Measurements from ENCODE around the gene BRSK2.
"Not testable (repeated sequence)": the region's sequence is repeated elsewhere in the genome, so short reads cannot be mapped to it uniquely, and the experiment has no call there.

Gene BRSK2

DNA sequence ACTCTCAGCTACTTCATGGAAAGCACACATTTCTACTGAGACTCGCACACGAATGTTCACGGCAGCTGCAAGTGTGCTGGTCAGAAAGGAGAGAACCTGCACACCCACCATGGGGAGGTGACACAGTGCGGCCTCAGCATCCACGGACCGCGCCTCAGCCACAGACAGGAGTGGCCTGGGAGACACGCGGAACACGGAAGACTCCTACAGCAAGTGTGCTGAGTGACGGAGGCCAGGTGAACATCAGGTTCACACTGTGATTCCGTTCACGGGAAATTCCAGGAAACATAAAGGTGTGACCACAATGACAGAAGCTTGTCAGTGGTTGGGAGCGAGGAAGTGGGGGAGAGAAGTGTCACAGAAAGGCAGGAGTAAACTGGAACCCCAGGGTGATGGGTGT lies 110.2 kb downstream of the BRSK2 start:
- DNase-seq (ENCODE audit: low read depth in 2 of 2), result no peak

DNA sequence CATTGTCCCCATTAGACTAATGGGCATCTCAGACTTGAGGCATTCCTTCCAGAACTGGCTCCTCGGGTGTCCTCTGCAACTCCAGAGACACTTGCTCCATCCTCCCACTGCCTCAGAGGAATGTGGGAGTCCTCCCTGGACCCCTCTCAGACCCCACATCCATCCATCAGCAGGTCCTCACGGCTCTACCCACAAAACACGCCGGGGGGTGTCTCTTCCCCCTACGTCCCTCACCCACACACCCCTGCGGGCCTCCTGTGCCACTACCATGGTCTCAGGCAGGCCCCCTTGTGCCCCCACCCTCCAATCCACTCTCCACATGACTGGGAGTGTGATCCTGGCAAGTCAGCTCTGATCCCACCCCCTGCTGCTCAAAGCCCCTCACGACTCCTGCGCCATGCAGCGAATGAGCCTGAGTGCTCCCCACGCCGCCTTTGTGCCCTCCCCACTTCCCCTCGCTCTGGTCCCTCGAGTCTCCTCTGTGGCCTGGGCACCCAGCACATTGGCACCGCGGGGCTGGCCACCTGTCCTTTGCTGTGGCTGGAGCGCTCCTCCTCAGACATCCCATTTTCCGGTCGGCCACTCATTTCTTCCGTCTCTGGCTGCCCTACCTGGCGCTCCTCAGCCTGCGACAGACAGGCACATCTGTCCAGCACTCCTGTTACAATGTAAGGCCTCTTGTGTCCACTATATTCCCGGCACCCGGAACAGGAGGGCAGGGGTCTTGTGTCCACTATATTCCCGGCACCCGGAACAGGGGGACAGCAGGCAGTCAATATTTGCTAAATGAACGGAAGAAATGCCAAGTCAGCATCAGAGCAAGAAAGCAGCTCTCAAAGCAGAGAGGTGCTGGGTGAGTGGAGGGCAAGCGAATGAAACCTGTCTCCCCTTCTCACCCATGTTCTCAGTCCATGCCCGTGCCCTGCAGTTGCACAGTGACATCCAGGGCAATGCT lies 111.0 kb downstream of the BRSK2 start:
- DNase-seq (ENCODE audit: low read depth in 2 of 2), result no peak

DNA sequence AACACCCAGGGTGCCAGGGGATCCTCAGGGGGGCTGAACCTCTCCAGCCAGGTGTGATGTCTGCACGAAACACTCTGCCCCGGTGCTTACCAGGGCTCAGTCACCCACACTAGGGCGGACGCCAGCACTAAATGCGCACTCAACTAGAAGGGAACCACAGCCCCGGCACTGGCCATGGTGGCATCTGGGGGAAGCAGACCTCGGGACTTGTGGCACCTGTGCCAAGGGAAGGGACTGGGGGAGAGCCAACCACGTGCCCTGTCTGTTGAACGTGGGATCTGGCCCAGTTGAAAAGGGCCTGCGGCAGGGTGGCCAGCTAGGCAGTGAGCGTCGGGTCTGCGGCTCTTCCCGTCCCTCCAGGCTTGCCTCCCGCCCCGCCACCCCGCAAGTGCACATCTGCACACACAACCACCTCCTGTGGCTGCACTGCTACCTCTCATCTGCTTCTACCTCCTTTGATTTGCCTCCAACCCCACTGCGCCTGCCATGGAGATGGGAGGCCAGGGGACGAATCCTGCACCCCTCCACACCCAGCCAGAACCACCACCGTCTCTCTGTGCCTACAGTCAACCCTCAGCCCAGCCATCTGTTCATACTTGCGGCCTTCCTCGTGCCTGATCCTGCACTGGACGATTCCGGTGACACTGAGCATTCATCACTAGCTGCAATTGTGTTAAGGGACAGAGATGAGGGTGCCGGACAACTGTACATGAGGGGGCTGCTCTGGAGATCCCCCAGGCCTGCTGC lies 111.9 kb downstream of the BRSK2 start:
- no peak for DNase-seq (ENCODE audit: low read depth in 2 of 2)

DNA sequence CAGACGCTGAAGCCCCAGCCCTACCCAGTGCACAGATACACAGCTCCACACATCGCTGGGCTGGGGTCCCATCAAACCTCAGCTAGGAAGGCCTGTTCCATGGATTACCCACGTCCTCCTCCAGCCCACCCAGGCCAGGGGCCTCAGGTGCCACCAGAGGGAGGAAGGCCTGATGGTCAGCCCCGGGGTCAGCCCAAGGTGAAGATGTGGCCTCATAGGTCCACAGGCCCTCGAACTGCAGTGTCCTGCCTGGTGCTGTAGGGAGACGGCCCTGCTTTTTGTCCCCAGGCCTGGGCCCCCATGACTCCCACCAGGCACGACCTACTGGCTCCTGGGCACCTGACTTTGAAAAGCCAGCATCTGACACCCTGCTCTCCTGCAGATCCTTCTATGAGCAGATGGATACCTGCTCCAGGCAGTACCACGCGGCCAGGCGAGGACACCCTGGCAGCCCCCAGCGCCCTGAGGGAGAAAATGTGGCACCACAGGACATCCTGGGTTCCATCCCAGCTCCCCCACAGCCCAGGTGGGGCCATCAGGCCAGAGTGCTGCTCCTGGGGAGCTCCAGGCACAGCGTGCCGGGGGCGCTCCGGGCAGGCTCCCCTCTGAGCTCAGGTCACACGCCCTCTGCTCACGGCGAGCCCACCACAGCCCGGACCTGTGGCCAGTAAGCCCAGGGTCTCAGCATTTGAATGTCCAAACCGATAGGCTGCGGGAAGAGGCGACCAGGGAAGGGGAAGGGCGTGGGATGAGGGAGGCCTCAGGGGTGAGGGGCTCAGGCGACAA lies 112.6 kb downstream of the BRSK2 start:
- DNase-seq (ENCODE audit: low read depth in 2 of 2), result no peak

DNA sequence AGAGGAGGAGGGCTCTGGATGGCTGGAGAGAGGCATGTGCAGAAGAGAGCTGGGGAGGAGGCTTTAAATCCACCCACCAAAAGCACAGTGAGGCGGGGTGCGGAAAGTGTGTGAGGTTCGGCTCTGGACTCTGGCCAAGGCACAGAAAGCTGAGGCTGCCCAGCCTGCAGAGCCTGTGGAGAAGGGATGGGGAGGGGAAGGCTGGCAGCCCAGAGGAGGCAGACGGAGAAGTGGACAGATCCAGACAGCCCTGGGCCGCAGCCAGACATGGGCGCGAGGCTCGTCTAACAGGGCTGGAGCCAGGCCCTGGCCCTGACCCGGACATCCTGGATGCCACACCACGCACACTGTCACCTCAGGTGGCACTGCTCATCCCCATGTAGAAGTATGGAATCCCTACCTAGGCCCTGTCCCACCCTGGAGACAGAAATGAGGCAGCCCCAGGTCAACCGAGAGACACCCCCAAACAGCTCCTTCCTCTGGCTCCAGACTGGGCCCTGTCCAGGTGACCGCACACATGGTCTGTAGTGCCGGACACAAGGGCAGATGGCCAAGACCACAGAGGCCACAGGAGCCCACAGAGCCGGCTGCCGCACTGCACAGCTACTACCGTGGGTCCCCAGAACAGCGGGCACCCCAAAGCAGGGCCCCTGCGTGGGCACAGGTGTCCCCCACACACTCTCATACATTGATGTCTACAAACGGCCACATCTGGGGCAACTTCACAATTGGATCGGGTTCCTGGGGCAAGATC lies 113.4 kb downstream of the BRSK2 start:
- DNase-seq (ENCODE audit: low read depth in 2 of 2), result no peak

DNA sequence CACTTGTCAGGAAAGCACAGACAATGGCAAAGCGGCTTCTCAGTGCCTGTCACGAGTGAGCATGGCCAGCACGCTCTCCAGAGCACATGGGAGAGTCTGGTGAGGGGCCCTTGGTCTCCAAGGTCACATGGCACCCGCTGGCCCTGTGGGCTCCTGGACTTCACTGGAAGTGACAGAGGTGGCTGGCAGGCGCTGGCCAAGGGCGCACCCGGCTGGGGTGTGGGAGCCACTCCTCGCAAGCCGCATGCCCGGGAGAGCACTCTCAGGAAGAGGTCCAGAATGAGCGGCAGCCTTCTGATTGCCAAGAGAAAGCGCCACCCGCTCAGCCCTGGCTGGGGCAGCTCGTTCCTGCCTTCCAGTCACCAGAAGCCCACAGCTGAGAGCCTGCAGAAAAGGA lies 114.0 kb downstream of the BRSK2 start:
- DNase-seq (ENCODE audit: low read depth in 2 of 2), result no peak

DNA sequence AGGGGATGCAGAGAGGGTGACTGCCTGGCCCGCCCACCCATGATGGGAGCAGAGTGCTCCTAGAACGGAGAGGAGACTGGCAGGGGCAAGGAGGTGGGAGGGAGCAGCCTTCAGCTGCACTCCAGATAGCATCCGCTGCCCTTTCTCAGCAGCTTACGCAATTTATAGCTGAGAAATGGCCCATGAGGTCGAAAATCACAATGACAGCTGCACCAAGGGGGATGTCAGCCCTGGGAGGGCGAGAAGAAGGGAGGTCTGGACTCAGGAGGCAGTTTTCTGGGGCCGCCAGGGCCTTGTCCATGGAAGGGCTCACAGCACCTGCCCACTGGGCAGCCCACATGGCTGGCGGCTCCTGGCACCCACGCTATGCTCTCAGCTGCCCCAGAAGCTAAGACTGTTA lies 114.4 kb downstream of the BRSK2 start:
- DNase-seq (ENCODE audit: low read depth in 2 of 2), result no peak

DNA sequence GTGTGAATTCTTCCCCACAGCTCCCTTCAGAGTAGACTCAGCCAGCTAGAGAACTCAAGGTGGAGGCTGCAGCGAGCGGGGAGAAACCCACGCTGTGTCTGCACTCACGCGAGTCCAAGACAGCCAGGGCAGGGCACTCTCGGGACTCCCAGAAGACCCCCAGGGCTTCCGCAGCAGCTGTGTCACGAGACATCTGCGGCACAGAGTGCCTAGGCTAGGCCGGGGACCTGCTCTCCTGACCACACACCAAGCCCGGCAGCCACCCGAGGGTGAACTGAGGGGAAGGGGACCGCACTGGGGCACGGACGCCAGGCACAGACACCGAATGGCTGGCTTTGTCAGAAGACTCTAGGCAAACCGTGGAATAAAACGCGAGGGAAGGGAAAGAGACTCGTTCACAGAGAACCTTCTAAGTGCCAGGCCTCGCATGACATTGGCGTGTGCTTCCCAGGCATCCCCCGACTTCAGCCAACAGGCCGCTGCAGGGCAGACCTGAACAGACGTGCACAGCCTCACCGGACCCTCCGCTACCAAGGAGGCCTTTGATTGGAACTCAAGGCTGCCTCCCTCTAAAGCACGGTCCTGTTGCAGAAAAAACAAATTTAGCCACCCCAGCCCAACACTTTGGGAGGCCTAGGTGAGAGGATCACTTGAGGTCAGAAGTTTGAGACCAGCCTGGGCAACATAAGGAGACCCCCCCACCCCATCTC lies 115.0 kb downstream of the BRSK2 start:
- no peak for DNase-seq (ENCODE audit: low read depth in 2 of 2)

DNA sequence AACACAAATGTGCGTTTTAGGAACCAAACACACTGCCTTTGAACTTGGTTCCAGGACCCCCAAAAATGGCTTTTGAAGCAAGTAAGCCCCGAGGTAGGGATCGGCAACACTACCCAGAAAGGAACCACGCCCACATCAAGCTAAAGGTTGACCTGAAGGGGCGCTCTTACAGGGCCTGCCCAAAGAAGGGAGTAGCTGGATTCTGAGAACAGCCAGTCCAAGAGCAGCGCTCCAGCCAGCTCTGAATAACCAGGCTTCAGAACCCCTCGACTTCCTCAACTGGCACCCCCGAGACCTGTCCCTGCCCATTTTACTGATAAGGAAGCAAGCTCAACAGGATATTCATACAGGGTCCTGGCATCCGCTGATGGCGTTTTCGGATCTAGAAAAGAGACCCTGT lies 115.7 kb downstream of the BRSK2 start:
- no peak for DNase-seq (ENCODE audit: low read depth in 2 of 2)

DNA sequence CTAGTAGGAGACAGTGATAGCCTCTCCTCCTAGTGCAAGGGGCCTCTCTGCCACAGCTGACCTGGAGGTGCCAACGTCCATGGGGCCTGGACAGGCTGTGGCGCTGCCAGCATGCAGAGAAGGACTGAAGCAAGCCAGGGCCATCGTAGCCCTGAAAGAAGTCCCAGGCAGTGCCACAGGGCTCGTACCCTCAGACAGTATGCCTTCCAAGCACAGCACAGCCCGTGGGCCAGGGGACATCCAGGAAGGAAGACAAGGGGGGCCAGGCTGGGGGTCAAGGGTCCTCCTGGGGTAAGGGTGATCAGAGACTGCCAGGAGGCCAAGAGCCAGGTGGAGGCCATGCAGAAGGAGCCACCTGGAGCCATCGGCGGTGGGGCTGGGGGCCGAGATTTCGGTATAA lies 117.2 kb downstream of the BRSK2 start:
- no peak for DNase-seq (ENCODE audit: low read depth in 2 of 2)

DNA sequence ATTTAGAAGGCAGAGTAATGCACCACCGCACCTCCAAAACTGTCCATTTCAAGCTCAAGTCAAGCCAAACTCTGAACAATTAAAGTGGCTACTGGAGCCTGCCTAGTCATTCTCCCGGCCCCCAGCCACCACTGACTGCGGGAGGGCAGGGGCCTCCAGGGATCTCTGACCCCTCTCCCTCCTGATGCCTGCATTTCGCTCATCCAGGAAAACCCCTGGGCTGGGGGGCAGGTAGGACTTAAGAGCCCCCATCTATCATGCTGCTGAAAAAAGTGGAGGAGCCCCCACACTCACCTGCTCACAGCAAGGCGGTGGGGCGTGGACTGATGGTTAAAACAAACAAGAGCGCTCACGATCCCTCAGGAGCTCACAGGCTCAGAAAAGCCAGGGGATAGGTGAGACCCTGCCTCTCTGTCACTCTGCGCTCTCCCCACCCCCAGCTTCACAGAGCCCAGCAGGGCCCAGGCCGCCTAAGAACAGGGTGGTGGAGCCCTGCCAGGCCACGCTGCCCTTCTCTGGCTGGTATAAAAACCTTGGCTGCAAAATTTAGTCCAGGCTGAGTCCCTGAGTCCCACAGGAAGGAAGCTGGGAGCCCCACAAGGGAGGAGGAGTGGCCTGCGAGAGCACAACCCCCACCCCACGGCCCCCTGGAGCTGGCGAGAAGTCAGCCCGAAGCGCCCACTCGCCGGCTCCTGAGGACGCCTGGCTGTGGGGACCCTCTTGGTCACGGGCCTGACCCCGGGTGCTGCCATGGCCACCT lies 117.8 kb downstream of the BRSK2 start:
- DNase-seq (ENCODE audit: low read depth in 2 of 2), result no peak

DNA sequence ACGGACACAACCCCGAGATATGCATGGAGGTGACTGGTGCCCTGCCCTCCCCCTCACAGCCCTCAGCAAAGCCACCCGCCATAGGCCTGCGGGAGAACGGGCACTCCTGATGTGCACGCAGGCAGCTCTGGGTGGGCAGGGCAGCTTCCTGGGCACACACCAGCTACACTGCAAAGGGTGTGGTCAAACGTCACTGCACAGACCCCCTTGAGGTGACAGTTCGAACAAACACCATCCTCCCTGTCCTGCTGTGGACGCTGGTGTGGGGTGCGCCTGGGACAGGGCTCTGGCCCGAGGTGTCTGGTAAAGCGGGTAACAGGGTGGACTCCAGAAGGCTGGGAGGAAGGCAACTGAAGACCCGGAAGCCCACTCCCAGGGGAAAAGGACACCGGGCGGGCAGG lies 118.8 kb downstream of the BRSK2 start:
- DNase-seq (ENCODE audit: low read depth in 2 of 2), result no peak

DNA sequence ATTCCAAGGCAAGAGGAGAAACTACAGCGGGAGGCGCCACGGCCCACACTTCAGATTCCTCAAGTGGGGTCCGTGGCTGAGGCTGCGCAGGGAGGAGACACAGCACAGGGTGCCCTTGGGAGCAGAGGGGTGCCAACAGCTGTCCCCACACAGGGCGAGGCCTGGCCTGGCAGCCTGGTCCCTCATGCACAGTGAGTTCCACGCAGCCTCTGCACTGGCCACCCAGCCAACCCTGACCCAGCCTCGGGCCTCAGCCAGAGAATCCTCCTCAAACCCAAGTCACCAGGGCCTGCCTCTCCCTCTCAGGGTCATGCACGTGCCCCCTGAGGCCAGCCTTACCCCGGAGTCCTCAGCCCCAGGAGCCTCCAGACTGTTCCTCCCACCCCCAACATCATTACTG lies 119.3 kb downstream of the BRSK2 start:
- no peak for DNase-seq (ENCODE audit: low read depth in 2 of 2)

DNA sequence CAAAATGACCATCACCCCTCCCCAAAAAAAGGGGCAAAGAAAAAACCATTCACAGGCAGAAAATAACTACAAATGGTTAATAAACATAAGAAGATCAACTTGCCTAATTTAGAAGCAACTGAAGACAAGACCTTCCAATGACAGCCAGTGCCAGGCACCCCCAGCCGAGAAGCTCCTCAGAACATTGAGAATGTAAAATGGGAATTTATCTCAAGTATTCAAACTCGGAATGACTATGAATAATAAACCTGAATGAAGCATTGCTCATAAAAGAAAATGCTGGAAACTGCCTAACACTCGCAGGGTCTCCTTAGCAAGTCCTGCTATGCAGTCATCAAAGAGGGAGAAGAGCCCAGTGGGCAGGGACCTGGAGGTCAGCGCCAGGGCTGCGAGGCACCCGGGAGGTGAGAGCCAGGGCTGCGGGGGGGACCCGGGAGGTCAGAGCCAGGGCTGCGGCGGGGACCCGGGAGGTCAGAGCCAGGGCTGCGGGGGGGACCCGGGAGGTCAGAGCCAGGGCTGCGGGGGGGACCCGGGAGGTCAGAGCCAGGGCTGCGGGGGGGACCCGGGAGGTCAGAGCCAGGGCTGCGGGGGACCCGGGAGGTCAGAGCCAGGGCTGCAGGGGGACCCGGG lies 120.0 kb downstream of the BRSK2 start:
- DNase-seq (ENCODE audit: low read depth in 2 of 2), result no peak

DNA sequence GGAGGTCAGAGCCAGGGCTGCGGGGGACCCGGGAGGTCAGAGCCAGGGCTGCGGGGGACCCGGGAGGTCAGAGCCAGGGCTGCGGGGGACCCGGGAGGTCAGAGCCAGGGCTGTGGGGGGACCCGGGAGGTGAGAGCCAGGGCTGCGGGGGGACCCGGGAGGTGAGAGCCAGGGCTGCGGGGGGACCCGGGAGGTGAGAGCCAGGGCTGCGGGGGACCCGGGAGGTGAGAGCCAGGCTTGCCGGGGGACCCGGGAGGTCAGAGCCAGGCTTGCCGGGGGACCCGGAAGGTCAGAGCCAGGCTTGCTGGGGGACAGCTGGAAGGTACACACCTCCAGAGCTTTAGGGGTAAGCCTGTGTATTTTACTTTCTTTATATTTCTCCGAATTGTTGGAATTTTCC lies 120.6 kb downstream of the BRSK2 start:
- DNase-seq (ENCODE audit: low read depth in 2 of 2), result not testable (repeated sequence)

DNA sequence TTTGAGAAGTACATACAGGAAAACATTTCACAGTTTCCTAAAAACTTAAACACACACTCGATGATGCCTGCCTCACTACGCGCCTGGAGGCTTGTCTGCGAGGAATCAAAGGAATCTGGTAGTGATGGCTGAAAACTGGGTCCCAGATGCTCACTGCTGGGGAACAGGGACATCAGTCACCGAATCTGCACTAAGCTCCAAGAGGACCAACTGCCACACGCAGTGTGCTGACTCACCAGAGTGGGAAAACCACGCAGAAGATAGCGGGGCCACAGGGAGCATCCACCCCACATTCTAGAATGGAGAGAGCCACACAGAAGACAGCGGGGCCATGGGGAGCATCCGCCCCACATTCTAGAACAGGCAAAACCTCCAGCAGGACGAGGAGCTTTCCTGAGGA lies 121.2 kb downstream of the BRSK2 start:
- DNase-seq (ENCODE audit: low read depth in 2 of 2), result no peak

DNA sequence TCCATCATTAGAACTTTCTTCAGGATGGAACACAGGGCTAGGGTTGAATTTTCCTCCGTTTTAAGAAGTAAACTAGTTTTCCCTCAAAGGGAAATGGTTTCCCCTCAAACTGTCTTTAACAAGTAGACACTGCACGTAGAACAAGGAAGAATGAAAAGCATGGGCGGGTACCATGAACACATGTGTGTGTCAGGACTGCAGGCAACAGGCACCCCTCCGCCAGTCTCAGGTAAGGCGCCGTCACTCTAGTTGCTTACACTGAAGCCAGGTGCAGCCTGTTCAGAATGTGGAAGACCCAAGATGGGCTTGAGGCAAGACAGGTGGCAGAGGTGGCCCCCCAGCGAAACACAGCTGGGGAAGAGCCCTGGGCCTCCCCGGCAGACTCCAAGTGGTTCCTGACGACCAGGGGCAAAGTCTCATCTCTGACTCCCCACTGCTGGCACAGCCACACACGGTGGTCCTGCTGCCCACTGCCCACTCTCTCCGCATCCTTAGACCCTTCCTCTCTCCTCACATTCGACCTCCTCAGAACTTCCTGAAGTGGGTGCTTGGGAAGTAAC lies 122.3 kb downstream of the BRSK2 start:
- no peak for DNase-seq (ENCODE audit: low read depth in 2 of 2)
